HepG2 (cell line): ENCODE results near the gene PPP2R5B. TPM values are rescaled to one million over a fixed set of nuclear protein-coding genes. Genes with fewer than 3 reads are reported as not detected.

ENCODE experiments used
- CTCF ChIP-seq: sonication (generic); formaldehyde crosslinking; IDR thresholded peaks from 2 replicates; pipeline ENCODE4 v1.5.0; 2020; ENCODE audit warnings: mild to moderate bottlenecking, missing genetic modification reagents, moderate library complexity
- DRAP1 ChIP-seq: IDR thresholded peaks from 2 replicates; pipeline ENCODE4 v1.6.1; 2016; ENCODE audit warnings: missing genetic modification reagents, missing compliant biosample characterization
- GABPB1 ChIP-seq: IDR thresholded peaks from 2 replicates; pipeline ENCODE4 v1.6.1; 2016; ENCODE audit warnings: mild to moderate bottlenecking, missing genetic modification reagents, moderate library complexity, missing compliant biosample characterization
- NFIC ChIP-seq: IDR thresholded peaks from 2 replicates; pipeline ENCODE4 v1.6.1; 2012; ENCODE audit warnings: mild to moderate bottlenecking, low read length, inconsistent platforms
- NR2F2 ChIP-seq: IDR thresholded peaks from 2 replicates; pipeline ENCODE4 v1.6.1; 2012; ENCODE audit warnings: low read depth, inconsistent platforms, borderline replicate concordance
- SRSF9 ChIP-seq: fragments of 200-400 bp; formaldehyde crosslinking; IDR thresholded peaks from 2 replicates; pipeline ENCODE4 v1.6.1; 2018; ENCODE audit warnings: borderline replicate concordance, mild to moderate bottlenecking, low read depth, low read length; ENCODE audit not compliant: insufficient read depth, poor library complexity, severe bottlenecking
- ZC3H13 ChIP-seq: sonication (generic); formaldehyde crosslinking; IDR thresholded peaks from 2 replicates; pipeline ENCODE4 v1.8.1; 2023; ENCODE audit warnings: mild to moderate bottlenecking, missing genetic modification reagents, moderate library complexity
- ZNF280B ChIP-seq: sonication (generic); formaldehyde crosslinking; IDR thresholded peaks from 2 replicates; pipeline ENCODE4 v1.5.0; 2020; ENCODE audit warnings: missing genetic modification reagents, mild to moderate bottlenecking, borderline replicate concordance
- ZNF367 ChIP-seq: sonication (generic); formaldehyde crosslinking; IDR thresholded peaks from 2 replicates; pipeline ENCODE4 v1.4.0; 2020; ENCODE audit warnings: missing genetic modification reagents, borderline replicate concordance
- ZNF773 ChIP-seq: sonication (generic); formaldehyde crosslinking; IDR thresholded peaks from 2 replicates; pipeline ENCODE4 v1.4.0; 2020; ENCODE audit warnings: missing genetic modification reagents, borderline replicate concordance
- ZNF792 ChIP-seq: IDR thresholded peaks from 2 replicates; pipeline ENCODE4 v1.6.1; 2016
- polyA plus RNA-seq, 8 experiments: library from polyadenylated mRNA; depleted of rRNA in 3 of 8; stranded (reverse) in 7 of 8; unstranded in 1 of 8; fragments of >200 nt; fragmentation: Illumina TruSeq in 4 of 8; extraction: Trizol in 4 of 8; gene quantifications; 2 replicates each; pipeline versions ENCODE4 v1.2.1 to v1.2.3, GENCODE V29; 2011 to 2016; ENCODE audit warnings: low read depth in 4 of 8, missing spikeins in 1 of 8, mixed read lengths in 1 of 8; ENCODE audit not compliant: insufficient read depth in 1 of 8
- total RNA-seq, 5 experiments: library from RNA; depleted of rRNA; stranded (reverse); fragments of >200 nt; fragmentation: Illumina TruSeq; extraction: Trizol; gene quantifications; 2 replicates each; pipeline ENCODE4 v1.2.3, GENCODE V29; 2016; ENCODE audit warnings: low read depth in 1 of 5
- TF ChIP-seq, protein P1 (sequence below): sonication (generic); formaldehyde crosslinking; IDR thresholded peaks from 2 replicates; pipeline ENCODE4 v1.5.1; 2020; ENCODE audit warnings: mild to moderate bottlenecking, missing genetic modification reagents, borderline replicate concordance

The PPP2R5B gene
- total and polyA plus RNA-seq, 2 of the 13 experiments (the other 11 are each of a cell fraction or from before 2014, with no cell fraction given): 2.3 to 8.3 TPM

GRCh38 chr11:64893194-64894069 is 31.1 kb upstream of the PPP2R5B start (continued):
- peak; percentile 78; the same call in 1 of the 2 replicates for TF ChIP-seq ZC3H13 (CRISPR knock-in tag)
- no peak for TF ChIP-seq SRSF9
- 0 out of 2 replicates have a peak, but pooled peaks have one; percentile 25 for TF ChIP-seq NFIC
- peak; percentile 77 for TF ChIP-seq GABPB1 (CRISPR knock-in tag)
- peak; percentile 62; the same call in 1 of the 2 replicates for TF ChIP-seq ZNF773 (CRISPR knock-in tag)
- peak; percentile 57; the same call in 1 of the 2 replicates for TF ChIP-seq NR2F2
- no peak for TF ChIP-seq ZNF280B (CRISPR knock-in tag)
- TF ChIP-seq DRAP1 (CRISPR knock-in tag): peak; percentile 99
- TF ChIP-seq ZNF367 (CRISPR knock-in tag): 0 out of 2 replicates have a peak, but pooled peaks have one; percentile 26
- peak; percentile 86 for TF ChIP-seq ZNF792 (CRISPR knock-in tag)
- TF ChIP-seq CTCF (CRISPR knock-in tag): peak; percentile 38
- TF ChIP-seq, protein P1, sequence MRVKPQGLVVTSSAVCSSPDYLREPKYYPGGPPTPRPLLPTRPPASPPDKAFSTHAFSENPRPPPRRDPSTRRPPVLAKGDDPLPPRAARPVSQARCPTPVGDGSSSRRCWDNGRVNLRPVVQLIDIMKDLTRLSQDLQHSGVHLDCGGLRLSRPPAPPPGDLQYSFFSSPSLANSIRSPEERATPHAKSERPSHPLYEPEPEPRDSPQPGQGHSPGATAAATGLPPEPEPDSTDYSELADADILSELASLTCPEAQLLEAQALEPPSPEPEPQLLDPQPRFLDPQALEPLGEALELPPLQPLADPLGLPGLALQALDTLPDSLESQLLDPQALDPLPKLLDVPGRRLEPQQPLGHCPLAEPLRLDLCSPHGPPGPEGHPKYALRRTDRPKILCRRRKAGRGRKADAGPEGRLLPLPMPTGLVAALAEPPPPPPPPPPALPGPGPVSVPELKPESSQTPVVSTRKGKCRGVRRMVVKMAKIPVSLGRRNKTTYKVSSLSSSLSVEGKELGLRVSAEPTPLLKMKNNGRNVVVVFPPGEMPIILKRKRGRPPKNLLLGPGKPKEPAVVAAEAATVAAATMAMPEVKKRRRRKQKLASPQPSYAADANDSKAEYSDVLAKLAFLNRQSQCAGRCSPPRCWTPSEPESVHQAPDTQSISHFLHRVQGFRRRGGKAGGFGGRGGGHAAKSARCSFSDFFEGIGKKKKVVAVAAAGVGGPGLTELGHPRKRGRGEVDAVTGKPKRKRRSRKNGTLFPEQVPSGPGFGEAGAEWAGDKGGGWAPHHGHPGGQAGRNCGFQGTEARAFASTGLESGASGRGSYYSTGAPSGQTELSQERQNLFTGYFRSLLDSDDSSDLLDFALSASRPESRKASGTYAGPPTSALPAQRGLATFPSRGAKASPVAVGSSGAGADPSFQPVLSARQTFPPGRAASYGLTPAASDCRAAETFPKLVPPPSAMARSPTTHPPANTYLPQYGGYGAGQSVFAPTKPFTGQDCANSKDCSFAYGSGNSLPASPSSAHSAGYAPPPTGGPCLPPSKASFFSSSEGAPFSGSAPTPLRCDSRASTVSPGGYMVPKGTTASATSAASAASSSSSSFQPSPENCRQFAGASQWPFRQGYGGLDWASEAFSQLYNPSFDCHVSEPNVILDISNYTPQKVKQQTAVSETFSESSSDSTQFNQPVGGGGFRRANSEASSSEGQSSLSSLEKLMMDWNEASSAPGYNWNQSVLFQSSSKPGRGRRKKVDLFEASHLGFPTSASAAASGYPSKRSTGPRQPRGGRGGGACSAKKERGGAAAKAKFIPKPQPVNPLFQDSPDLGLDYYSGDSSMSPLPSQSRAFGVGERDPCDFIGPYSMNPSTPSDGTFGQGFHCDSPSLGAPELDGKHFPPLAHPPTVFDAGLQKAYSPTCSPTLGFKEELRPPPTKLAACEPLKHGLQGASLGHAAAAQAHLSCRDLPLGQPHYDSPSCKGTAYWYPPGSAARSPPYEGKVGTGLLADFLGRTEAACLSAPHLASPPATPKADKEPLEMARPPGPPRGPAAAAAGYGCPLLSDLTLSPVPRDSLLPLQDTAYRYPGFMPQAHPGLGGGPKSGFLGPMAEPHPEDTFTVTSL (CRISPR knock-in tag): peak; percentile 47; the same call in 1 of the 2 replicates
